SK-N-SH (cell line): ENCODE measurements around the gene SIGLEC6. TPM values are rescaled to one million over a fixed set of nuclear protein-coding genes. Genes with fewer than 3 reads are reported as not detected.

Source experiments
- CTCF ChIA-PET: fragments of 300-600, 350-600 bp; formaldehyde crosslinking; extraction: SDS; loops from one replicate; lab custom pipeline; 2021; lab: Yijun Ruan, JAX
- POLR2A ChIA-PET: fragments of 350-600 bp; sonication (Branson Sonifier 250); formaldehyde crosslinking; extraction: SDS; loops from one replicate; lab custom pipeline; 2020; ENCODE audit warnings: antibody characterized with exemption, inconsistent platforms; lab: Yijun Ruan, JAX
- DNase-seq: peaks from one replicate; pipeline ENCODE4 v3.0.0; 2012
- H2AFZ ChIP-seq: fragments of 200-600 bp; sonication (generic); 2 replicates; pipeline ENCODE4 v1.8.1; 2016; ENCODE audit warnings: antibody characterized with exemption, mild to moderate bottlenecking, low read depth
- H3F3A ChIP-seq: fragments of 200-600 bp; sonication (generic); replicated peaks from 2 replicates; pipeline ENCODE3; 2016; ENCODE audit warnings: antibody characterized with exemption, mild to moderate bottlenecking; ENCODE audit not compliant: insufficient read depth
- H3K27ac ChIP-seq, 2 experiments: fragments of 200-500 bp in 1 of 2; fragments of 200-600 bp in 1 of 2; sonication (Bioruptor generic) in 1 of 2; sonication (generic), shearing (Covaris generic) in 1 of 2; 2 replicates each; pipeline versions ENCODE4 v1.5.1 to v1.6.1; 2014 to 2016; ENCODE audit warnings: low read depth in 2 of 2, inconsistent platforms in 1 of 2, low read length in 1 of 2, mild to moderate bottlenecking in 1 of 2, mixed read lengths in 1 of 2
- H3K27me3 ChIP-seq: fragments of 200-600 bp; sonication (generic), shearing (Covaris generic); 2 replicates; pipeline ENCODE4 v1.6.1; 2016; ENCODE audit warnings: mixed run types; ENCODE audit not compliant: insufficient read depth
- H3K36me3 ChIP-seq, 2 experiments: fragments of 200-500 bp in 1 of 2; fragments of 200-600 bp in 1 of 2; sonication (Bioruptor generic) in 1 of 2; sonication (generic) in 1 of 2; replicated peaks in 1 of 2; 2 replicates each; pipeline versions ENCODE3 to v1.5.1; 2014 to 2016; ENCODE audit warnings: low read length in 1 of 2, mild to moderate bottlenecking in 1 of 2; ENCODE audit not compliant: insufficient read depth in 2 of 2, control insufficient read depth in 1 of 2
- H3K4me1 ChIP-seq, 2 experiments: fragments of 200-500 bp in 1 of 2; fragments of 200-600 bp in 1 of 2; sonication (Bioruptor generic) in 1 of 2; sonication (generic), shearing (Covaris generic) in 1 of 2; 2 replicates each; pipeline versions ENCODE4 v1.5.1 to v1.6.1; 2014 to 2016; ENCODE audit warnings: low read depth in 1 of 2, low read length in 1 of 2, mixed run types in 1 of 2; ENCODE audit not compliant: insufficient read depth in 2 of 2, control insufficient read depth in 1 of 2
- H3K4me2 ChIP-seq: fragments of 200-600 bp; sonication (generic), shearing (Covaris generic); 2 replicates; pipeline ENCODE4 v1.6.1; 2017; ENCODE audit warnings: mixed run types
- H3K4me3 ChIP-seq, 2 experiments: fragments of 200-500 bp in 1 of 2; fragments of 200-600 bp in 1 of 2; sonication (Bioruptor generic) in 1 of 2; sonication (generic), shearing (Covaris generic) in 1 of 2; 2 replicates each; pipeline versions ENCODE4 v1.5.1 to v1.8.1; 2014 to 2016; ENCODE audit warnings: low read depth in 2 of 2, inconsistent platforms in 1 of 2, low read length in 1 of 2, mild to moderate bottlenecking in 1 of 2, mixed read lengths in 1 of 2, moderate library complexity in 1 of 2
- H3K79me2 ChIP-seq: fragments of 200-600 bp; sonication (generic); 2 replicates; pipeline ENCODE4 v1.8.1; 2017; ENCODE audit warnings: mild to moderate bottlenecking; ENCODE audit not compliant: insufficient read depth
- H3K9ac ChIP-seq: fragments of 200-600 bp; sonication (generic); 2 replicates; pipeline ENCODE4 v1.6.1; 2017; ENCODE audit warnings: mixed run types
- H3K9me2 ChIP-seq: fragments of 200-600 bp; sonication (generic); 2 replicates; pipeline ENCODE4 v1.6.1; 2017; ENCODE audit warnings: mixed run types
- H3K9me3 ChIP-seq: fragments of 200-600 bp; sonication (generic); 2 replicates; pipeline ENCODE4 v1.6.1; 2017; ENCODE audit warnings: mixed run types, mild to moderate bottlenecking, moderate library complexity
- H4K20me1 ChIP-seq: fragments of 200-600 bp; sonication (generic); 2 replicates; pipeline ENCODE4 v1.6.1; 2017; ENCODE audit warnings: mild to moderate bottlenecking, mixed run types; ENCODE audit not compliant: insufficient read depth
- ELF1 ChIP-seq: IDR thresholded peaks from 2 replicates; pipeline ENCODE4 v1.4.0; 2012
- EP300 ChIP-seq, 2 experiments: IDR thresholded peaks; 2 replicates each; pipeline versions ENCODE4 v1.4.0 to v1.6.1; 2012; ENCODE audit warnings: borderline replicate concordance in 1 of 2, low read depth in 1 of 2, low read length in 1 of 2
- EZH2phosphoT487 ChIP-seq: fragments of 200-600 bp; sonication (generic); IDR thresholded peaks from 2 replicates; pipeline ENCODE4 v1.6.1; 2017; ENCODE audit warnings: low read depth, mixed run types, mild to moderate bottlenecking, antibody characterized with exemption, moderate library complexity, borderline replicate concordance
- FOSL2 ChIP-seq: IDR thresholded peaks from 2 replicates; pipeline ENCODE4 v1.4.0; 2012; ENCODE audit warnings: low read depth, mild to moderate bottlenecking, moderate library complexity, borderline replicate concordance
- FOXJ3 ChIP-seq: sonication (generic); formaldehyde crosslinking; IDR thresholded peaks from 2 replicates; pipeline ENCODE4 v1.5.1; 2020; ENCODE audit warnings: mild to moderate bottlenecking, missing genetic modification reagents
- GABPA ChIP-seq: IDR thresholded peaks from 2 replicates; pipeline ENCODE4 v1.4.0; 2012; ENCODE audit warnings: low read depth, mild to moderate bottlenecking
- GATA2 ChIP-seq: sonication (generic); formaldehyde crosslinking; IDR thresholded peaks from 2 replicates; pipeline ENCODE4 v1.5.0; 2020; ENCODE audit warnings: mild to moderate bottlenecking, missing genetic modification reagents
- IRF3 ChIP-seq: fragments of 150-350 bp; IDR thresholded peaks from 2 replicates; pipeline ENCODE4 v1.6.1; 2016; ENCODE audit warnings: mild to moderate bottlenecking, low read depth, low read length
- JUND ChIP-seq: IDR thresholded peaks from 2 replicates; pipeline ENCODE4 v1.4.0; 2012
- MEF2A ChIP-seq: IDR thresholded peaks from 2 replicates; pipeline ENCODE4 v1.4.0; 2012; ENCODE audit warnings: low read depth, borderline replicate concordance
- NFIC ChIP-seq: IDR thresholded peaks from 2 replicates; pipeline ENCODE4 v1.4.0; 2012; ENCODE audit warnings: borderline replicate concordance
- RAD21 ChIP-seq: IDR thresholded peaks from 2 replicates; pipeline ENCODE4 v1.6.1; 2012; ENCODE audit warnings: mild to moderate bottlenecking, low read length
- RFX5 ChIP-seq: IDR thresholded peaks from 2 replicates; pipeline ENCODE4 v1.6.1; 2012; ENCODE audit warnings: mild to moderate bottlenecking, improper control_type of control experiment, low read length
- SIN3A ChIP-seq: IDR thresholded peaks from 2 replicates; pipeline ENCODE4 v1.6.1; 2012; ENCODE audit warnings: low read depth, mild to moderate bottlenecking, low read length, moderate library complexity, borderline replicate concordance
- SMC3 ChIP-seq: IDR thresholded peaks from 2 replicates; pipeline ENCODE4 v1.6.1; 2012; ENCODE audit warnings: low read depth, low read length, improper control_type of control experiment
- TAF1 ChIP-seq: IDR thresholded peaks from 2 replicates; pipeline ENCODE4 v1.6.1; 2012; ENCODE audit warnings: low read depth, mild to moderate bottlenecking, low read length, moderate library complexity, borderline replicate concordance
- ZBTB33 ChIP-seq: IDR thresholded peaks from 2 replicates; pipeline ENCODE4 v1.4.0; 2012; ENCODE audit warnings: low read depth, borderline replicate concordance
- WGBS: methylation state at CpG from one replicate; pipeline ENCODE4 v1.1.6; 2017; ENCODE audit warnings: low lambda C conversion rate; 5-methylcytosine and 5-hydroxymethylcytosine counted together
- polyA plus RNA-seq, 3 experiments: library from polyadenylated mRNA; depleted of rRNA; stranded (reverse); fragments of >200 nt; gene quantifications; 2 replicates each; pipeline ENCODE4 v1.2.3, GENCODE V29; 2012
- TF ChIP-seq, protein P1 (sequence below): IDR thresholded peaks from 2 replicates; pipeline ENCODE4; 2012
- TF ChIP-seq, protein P2 (sequence below): IDR thresholded peaks from 2 replicates; pipeline ENCODE4 v1.4.0; 2012; ENCODE audit warnings: low read depth, borderline replicate concordance

Gene SIGLEC6
- polyA plus RNA-seq, 1 of the 3 experiments (the other 2 are of a cell fraction): not detected

DNA sequence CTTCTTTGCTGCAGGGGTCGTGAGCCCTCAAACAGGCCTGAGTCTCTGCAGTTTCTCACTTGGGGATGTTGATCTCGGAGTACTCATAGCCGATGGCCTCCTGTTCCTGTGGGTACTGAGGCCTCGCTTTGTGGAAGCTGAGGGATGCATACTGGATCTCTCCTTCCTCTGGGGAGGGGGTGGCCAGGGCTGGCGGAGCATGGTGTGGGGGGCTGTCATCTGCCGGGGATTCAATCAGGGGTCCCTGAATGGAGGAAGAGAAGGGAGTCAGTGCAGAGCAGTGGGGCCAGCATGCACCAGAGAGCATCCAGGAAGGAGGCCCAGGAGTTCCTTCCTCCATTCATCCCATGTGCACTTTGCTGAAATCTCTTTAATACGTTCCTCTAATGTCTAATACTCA, 39.9 kb downstream of the SIGLEC6 start:
- Histone ChIP-seq H3K79me2 (no peaks in the 10 kb centered on the region), H3K36me3 (no peaks in the 10 kb centered on the region), H3K4me1 (no peaks in the 10 kb centered on the region), H3K4me2 (no peak overlapping the region), H3K27ac (no peak overlapping the region), H2AFZ (no peak overlapping the region), H3K27me3 (peaks cover 6% of the 10 kb centered on the region; the same call in 1 of the 2 replicates), H3K4me3 (no peak overlapping the region), H3K9me2 (no peaks in the 10 kb centered on the region), H3K9me3 (no peaks in the 10 kb centered on the region), H3K9ac (no peak overlapping the region), H3F3A (no peaks in the 10 kb centered on the region), H4K20me1 (no peaks in the 10 kb centered on the region)
- POLR2A ChIA-PET: no interaction called here
- no peak for DNase-seq
- CTCF ChIA-PET: interaction anchor here (1.2 kb wide), 1 partner anchor 25 kb away, joined by 3 read pairs; no protein-coding TSS in a partner anchor
- 7% methylated on average over 3 of the region's 7 CpGs for WGBS
- TF ChIP-seq, protein P1, sequence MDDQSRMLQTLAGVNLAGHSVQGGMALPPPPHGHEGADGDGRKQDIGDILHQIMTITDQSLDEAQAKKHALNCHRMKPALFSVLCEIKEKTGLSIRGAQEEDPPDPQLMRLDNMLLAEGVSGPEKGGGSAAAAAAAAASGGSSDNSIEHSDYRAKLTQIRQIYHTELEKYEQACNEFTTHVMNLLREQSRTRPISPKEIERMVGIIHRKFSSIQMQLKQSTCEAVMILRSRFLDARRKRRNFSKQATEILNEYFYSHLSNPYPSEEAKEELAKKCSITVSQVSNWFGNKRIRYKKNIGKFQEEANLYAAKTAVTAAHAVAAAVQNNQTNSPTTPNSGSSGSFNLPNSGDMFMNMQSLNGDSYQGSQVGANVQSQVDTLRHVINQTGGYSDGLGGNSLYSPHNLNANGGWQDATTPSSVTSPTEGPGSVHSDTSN: no peak
- TF ChIP-seq EP300 (IDR thresholded peaks at IDR 0.05; ENCODE audit: borderline replicate concordance in 1 of 2, low read depth in 1 of 2, low read length in 1 of 2) (no peak), GATA2 (CRISPR knock-in tag) (no peak), ELF1 (no peak), RFX5 (no peak), GABPA (no peak), FOXJ3 (CRISPR knock-in tag) (no peak), MEF2A (no peak), SIN3A (no peak), FOSL2 (no peak), JUND (no peak), IRF3 (no peak)

GRCh38 chr19:51490676-51491075, 40.8 kb downstream of the SIGLEC6 start:
- CTCF ChIA-PET: interaction anchor here (1.2 kb wide), 1 partner anchor 24 kb away, joined by 3 read pairs; no protein-coding TSS in a partner anchor
- H3K79me2 ChIP-seq: no peaks in the 10 kb centered on the region

More at GRCh38 chr19:51490676-51491075, 40.8 kb downstream of the SIGLEC6 start:
- no peaks in the 10 kb centered on the region for H3K36me3 ChIP-seq
- DNase-seq: no peak
- no peaks in the 10 kb centered on the region for H3F3A ChIP-seq
- no peak overlapping the region for H3K4me2 ChIP-seq
- no peaks in the 10 kb centered on the region for H4K20me1 ChIP-seq
- no peak overlapping the region for H3K9ac ChIP-seq
- no peak overlapping the region for H2AFZ ChIP-seq
- TF ChIP-seq GABPA (no peak), MEF2A (no peak), TAF1 (no peak), GATA2 (CRISPR knock-in tag) (no peak), EZH2phosphoT487 (no peak), SMC3 (no peak), RAD21 (no peak), NFIC (no peak), ZBTB33 (no peak), JUND (no peak)
- TF ChIP-seq, protein P2, sequence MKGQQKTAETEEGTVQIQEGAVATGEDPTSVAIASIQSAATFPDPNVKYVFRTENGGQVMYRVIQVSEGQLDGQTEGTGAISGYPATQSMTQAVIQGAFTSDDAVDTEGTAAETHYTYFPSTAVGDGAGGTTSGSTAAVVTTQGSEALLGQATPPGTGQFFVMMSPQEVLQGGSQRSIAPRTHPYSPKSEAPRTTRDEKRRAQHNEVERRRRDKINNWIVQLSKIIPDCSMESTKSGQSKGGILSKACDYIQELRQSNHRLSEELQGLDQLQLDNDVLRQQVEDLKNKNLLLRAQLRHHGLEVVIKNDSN: no peak
- TF ChIP-seq, protein P1: no peak
- peaks cover under 1% of the 10 kb centered on the region; the same call in 1 of the 2 replicates for H3K27me3 ChIP-seq
- WGBS: 2% methylated on average over 6 of the region's 14 CpGs
- POLR2A ChIA-PET: no interaction called here
- no peak overlapping the region for H3K27ac ChIP-seq
- no peaks in the 10 kb centered on the region for H3K9me2 ChIP-seq
- H3K4me3 ChIP-seq: no peak overlapping the region
- no peaks in the 10 kb centered on the region for H3K9me3 ChIP-seq
- no peaks in the 10 kb centered on the region for H3K4me1 ChIP-seq
